K562 (cell line): ENCODE data around the gene DPY19L1. TPM values are rescaled to one million over a fixed set of nuclear protein-coding genes. Genes with fewer than 3 reads are reported as not detected.

ENCODE experiments used
- CTBP1 ChIP-seq: fragments of 450-650 bp; IDR thresholded peaks from 2 replicates; pipeline ENCODE4 v1.6.1; 2016; ENCODE audit warnings: borderline replicate concordance
- FOXJ2 ChIP-seq: fragments of 200-800 bp; sonication (Bioruptor generic); IDR thresholded peaks from 2 replicates; pipeline ENCODE4 v1.6.1; 2016; ENCODE audit warnings: missing genetic modification characterization, missing compliant biosample characterization
- KLF16 ChIP-seq: IDR thresholded peaks from 2 replicates; pipeline ENCODE4 v1.6.1; 2016; ENCODE audit warnings: antibody characterized with exemption
- NONO ChIP-seq, 2 experiments: fragments of 200-400 bp in 1 of 2; fragments of 450-650 bp in 1 of 2; formaldehyde crosslinking in 1 of 2; IDR thresholded peaks; 2 replicates each; pipeline ENCODE4 v1.6.1; 2017; ENCODE audit warnings: low read depth in 2 of 2, mild to moderate bottlenecking in 2 of 2, moderate library complexity in 2 of 2, low read length in 1 of 2
- PHF8 ChIP-seq: fragments of 200-600 bp; sonication (generic); IDR thresholded peaks from 2 replicates; pipeline ENCODE4 v1.6.1; 2012; ENCODE audit warnings: mixed run types, mild to moderate bottlenecking, inconsistent platforms, low read length, moderate library complexity, borderline replicate concordance
- POLR2G ChIP-seq: fragments of 200-400 bp; formaldehyde crosslinking; IDR thresholded peaks from 2 replicates; pipeline ENCODE4 v1.6.1; 2017; ENCODE audit warnings: low read depth, mild to moderate bottlenecking, antibody characterized with exemption, low read length, moderate library complexity
- RBFOX2 ChIP-seq: fragments of 200-400 bp; formaldehyde crosslinking; IDR thresholded peaks from 2 replicates; pipeline ENCODE4 v1.6.1; 2017; ENCODE audit warnings: low read depth, mild to moderate bottlenecking, low read length, moderate library complexity
- TBP ChIP-seq: optimal IDR thresholded peaks from 2 replicates; pipeline ENCODE3; 2011; ENCODE audit warnings: low read depth, low read length, improper control_type of control experiment
- UBTF ChIP-seq, 2 experiments: IDR thresholded peaks; 2 replicates each; pipeline ENCODE4 v1.6.1; 2012; ENCODE audit warnings: improper control_type of control experiment in 2 of 2, low read depth in 2 of 2, low read length in 2 of 2, borderline replicate concordance in 1 of 2
- ZFPM2 ChIP-seq: fragments of 250-450 bp; sonication (Bioruptor Pico); IDR thresholded peaks from 2 replicates; pipeline ENCODE4 v1.5.1; 2022; ENCODE audit warnings: mild to moderate bottlenecking
- ZNF644 ChIP-seq: fragments of 200-800 bp; sonication (Bioruptor generic); IDR thresholded peaks from 2 replicates; pipeline ENCODE4 v1.6.1; 2016; ENCODE audit warnings: low read depth, missing genetic modification characterization, missing compliant biosample characterization
- ZNF707 ChIP-seq: fragments of 250-450 bp; sonication (Bioruptor Pico); conservative IDR thresholded peaks from 2 replicates; pipeline ENCODE4 v1.8.0; 2022; ENCODE audit warnings: inconsistent platforms, mild to moderate bottlenecking, moderate library complexity
- polyA plus RNA-seq, 8 experiments: library from polyadenylated mRNA; depleted of rRNA in 4 of 8; stranded (reverse) in 5 of 8; unstranded in 3 of 8; fragments of >200 nt; fragmentation: Nextera tagmentation in 2 of 8; fragmentation: Illumina TruSeq in 1 of 8; extraction: Ambion mirVana in 2 of 8; extraction: Trizol in 1 of 8; gene quantifications; 2 replicates each; pipeline versions ENCODE4 v1.2.1 to v1.2.3, GENCODE V29; 2011 to 2014; ENCODE audit warnings: inconsistent platforms in 1 of 8, missing spikeins in 1 of 8
- total RNA-seq, 7 experiments: library from RNA; depleted of rRNA in 6 of 7; stranded (reverse); fragments of >200 nt in 6 of 7; fragmentation: Illumina TruSeq in 2 of 7; extraction: Trizol in 2 of 7; gene quantifications; 2 replicates each; pipeline versions ENCODE4 v1.2.1 to v1.2.3, GENCODE V29; 2011 to 2021; ENCODE audit warnings: low replicate concordance in 1 of 7

The DPY19L1 gene
- total and polyA plus RNA-seq, 9 of the 15 experiments (the other 6 are each of a cell fraction or from before 2014, with no cell fraction given): 4.0 to 34.3 (median 22.1) TPM

- TF ChIP-seq FOXJ2 (tag) (no peak), RBFOX2 (peak; percentile 71), CTBP1 (no peak), PHF8 (peak; percentile 76; the same call in 1 of the 2 replicates), NONO (IDR thresholded peaks at IDR 0.05; ENCODE audit: low read depth in 2 of 2, low read length in 1 of 2) (0 out of 4 replicates have a peak, but pooled peaks of 1 of the 2 experiments have one; percentile 4), KLF16 (no peak), ZFPM2 (CRISPR knock-in tag) (no peak), UBTF (IDR thresholded peaks at IDR 0.05; ENCODE audit: borderline replicate concordance in 1 of 2, low read depth in 2 of 2, low read length in 2 of 2) (0 out of 4 replicates have a peak, but pooled peaks of 1 of the 2 experiments have one; percentile 0), ZNF644 (0 out of 2 replicates have a peak, but pooled peaks have one; percentile 41), TBP (peak; percentile 15), POLR2G (peak; percentile 72), ZNF707 (CRISPR knock-in tag) (no peak)
These were observed at the start of gene DPY19L1 (continued) for GRCh38 chr7:35037211-35037525.
